ENCODE measurements around the gene POU5F1. TPM values are rescaled to one million over a fixed set of nuclear protein-coding genes. Genes with fewer than 3 reads are reported as not detected.

POU5F1 gene
- total RNA-seq, 1 donor from 2014 or later: 0.53 TPM

- no peak for TF ChIP-seq CTCF (IDR thresholded peaks at IDR 0.05; ENCODE audit: insufficient read depth, low read length, severe bottlenecking)
- Histone ChIP-seq H3K27me3 (ENCODE audit: control insufficient read depth, insufficient read depth, low read length) (no peaks in the 10 kb centered on the region), H3K4me3 (ENCODE audit: low read depth, low read length) (no peak overlapping the region), H3K36me3 (ENCODE audit: control insufficient read depth, insufficient read depth, low read length) (peaks cover 3% of the 10 kb centered on the region)
- FAIRE-seq (no peak), DNase-seq (ENCODE audit: low read depth) (no peak)
Measured at GRCh38 chr6:31139599-31139998, 30.9 kb downstream of the POU5F1 start.

- H3K36me3 ChIP-seq (ENCODE audit: control insufficient read depth, insufficient read depth, low read length): peaks cover 3% of the 10 kb centered on the region
- no peak within 1 kb of the TSS for H3K4me3 ChIP-seq (ENCODE audit: low read depth, low read length)
- no peaks in the 10 kb centered on the region for H3K27me3 ChIP-seq (ENCODE audit: control insufficient read depth, insufficient read depth, low read length)
- DNase-seq (ENCODE audit: low read depth) (no peak), FAIRE-seq (no peak)
- no peak for TF ChIP-seq CTCF (IDR thresholded peaks at IDR 0.05; ENCODE audit: insufficient read depth, low read length, severe bottlenecking)
Measured at GRCh38 chr6:31138982-31139381, 31.5 kb downstream of the POU5F1 start, which contains the start of gene PSORS1C2. PSORS1C2 (minus strand) TSS chr6:31139066; CDS start chr6:31139026, 40 bp downstream.

- DNase-seq (ENCODE audit: low read depth) (no peak), FAIRE-seq (no peak)
- no peaks in the 10 kb centered on the region for H3K27me3 ChIP-seq (ENCODE audit: control insufficient read depth, insufficient read depth, low read length)
- H3K4me3 ChIP-seq (ENCODE audit: low read depth, low read length): no peak overlapping the region
- no peak for TF ChIP-seq CTCF (IDR thresholded peaks at IDR 0.05; ENCODE audit: insufficient read depth, low read length, severe bottlenecking)
- no peaks in the 10 kb centered on the region for H3K36me3 ChIP-seq (ENCODE audit: control insufficient read depth, insufficient read depth, low read length)
Measured at GRCh38 chr6:31135710-31136109, 34.8 kb downstream of the POU5F1 start.

- Histone ChIP-seq H3K36me3 (ENCODE audit: control insufficient read depth, insufficient read depth, low read length) (no peaks in the 10 kb centered on the region), H3K27me3 (ENCODE audit: control insufficient read depth, insufficient read depth, low read length) (no peaks in the 10 kb centered on the region), H3K4me3 (ENCODE audit: low read depth, low read length) (no peak overlapping the region)
- DNase-seq (ENCODE audit: low read depth) (no peak), FAIRE-seq (no peak)
- no peak for TF ChIP-seq CTCF (IDR thresholded peaks at IDR 0.05; ENCODE audit: insufficient read depth, low read length, severe bottlenecking)
Measured at GRCh38 chr6:31132806-31133205, 37.7 kb downstream of the POU5F1 start.

GRCh38 chr6:31131595-31131994 lies 38.9 kb downstream of the POU5F1 start:
- DNase-seq (ENCODE audit: low read depth): no peak
- Histone ChIP-seq H3K36me3 (ENCODE audit: control insufficient read depth, insufficient read depth, low read length) (peaks cover 1% of the 10 kb centered on the region), H3K4me3 (ENCODE audit: low read depth, low read length) (no peak overlapping the region), H3K27me3 (ENCODE audit: control insufficient read depth, insufficient read depth, low read length) (no peaks in the 10 kb centered on the region)
- TF ChIP-seq CTCF (IDR thresholded peaks at IDR 0.05; ENCODE audit: insufficient read depth, low read length, severe bottlenecking): no peak
- FAIRE-seq: no peak

- peaks cover 1% of the 10 kb centered on the region for H3K36me3 ChIP-seq (ENCODE audit: control insufficient read depth, insufficient read depth, low read length)
- H3K27me3 ChIP-seq (ENCODE audit: control insufficient read depth, insufficient read depth, low read length): no peaks in the 10 kb centered on the region
- FAIRE-seq (no peak), DNase-seq (ENCODE audit: low read depth) (no peak)
- no peak for TF ChIP-seq CTCF (IDR thresholded peaks at IDR 0.05; ENCODE audit: insufficient read depth, low read length, severe bottlenecking)
- H3K4me3 ChIP-seq (ENCODE audit: low read depth, low read length): no peak overlapping the region
Measured at GRCh38 chr6:31130751-31131150, 39.7 kb downstream of the POU5F1 start.
